ENCODE data around the gene KAZN.

Gene KAZN

DNA sequence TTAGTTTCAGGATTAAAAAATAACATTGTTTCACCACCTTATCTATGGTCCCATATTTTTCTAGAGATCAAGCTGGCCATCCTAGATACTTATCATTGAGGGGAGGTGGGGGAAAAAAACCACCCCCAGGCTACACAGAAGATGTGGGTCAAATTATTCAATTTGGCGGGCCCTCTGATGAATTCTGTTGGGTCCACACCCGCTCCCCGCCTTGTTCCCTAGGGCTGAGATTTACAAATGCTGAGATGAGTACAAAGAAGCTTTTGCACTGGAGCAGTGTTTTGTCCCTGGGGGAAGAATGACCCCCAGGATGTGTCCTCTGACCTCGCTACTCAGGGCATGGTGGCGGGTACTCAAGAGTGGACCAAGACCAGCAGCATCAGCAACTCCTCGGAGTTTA, 308.2 kb downstream of the KAZN start:
- in situ Hi-C loops (cut with MboI; ENCODE audit: low sequenced_read_pairs, unreplicated experiment), result no loop called here
- no peak for TF ChIP-seq CTCF (IDR thresholded peaks at IDR 0.05; ENCODE audit: borderline replicate concordance, control extremely low read depth, extremely low read depth, insufficient read depth, missing control alignments)
- no peak for DNase-seq (ENCODE audit: low spot score)

DNA sequence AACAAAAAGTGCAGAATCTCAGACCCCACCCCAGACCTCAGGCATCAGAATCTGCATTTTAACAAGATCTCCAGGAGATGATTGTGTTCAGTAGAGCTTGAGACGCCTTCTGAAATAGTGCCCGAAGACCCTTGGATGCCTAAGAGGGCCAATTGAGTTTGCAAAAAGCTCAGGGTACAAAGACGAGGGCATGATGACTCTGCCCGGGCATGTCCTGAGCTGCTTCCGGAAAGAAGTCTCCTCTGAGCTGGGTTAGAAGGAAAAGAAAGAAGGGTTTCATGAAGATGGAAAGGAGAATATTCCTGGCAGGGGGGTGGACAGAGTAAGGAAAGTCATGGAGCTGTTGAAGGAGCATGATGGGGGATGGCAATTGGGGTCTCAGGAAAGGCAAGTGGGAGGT, 308.9 kb downstream of the KAZN start:
- no peak for DNase-seq (ENCODE audit: low spot score)
- in situ Hi-C loops (cut with MboI; ENCODE audit: low sequenced_read_pairs, unreplicated experiment), result no loop called here
- no peak for TF ChIP-seq CTCF (IDR thresholded peaks at IDR 0.05; ENCODE audit: borderline replicate concordance, control extremely low read depth, extremely low read depth, insufficient read depth, missing control alignments)

DNA sequence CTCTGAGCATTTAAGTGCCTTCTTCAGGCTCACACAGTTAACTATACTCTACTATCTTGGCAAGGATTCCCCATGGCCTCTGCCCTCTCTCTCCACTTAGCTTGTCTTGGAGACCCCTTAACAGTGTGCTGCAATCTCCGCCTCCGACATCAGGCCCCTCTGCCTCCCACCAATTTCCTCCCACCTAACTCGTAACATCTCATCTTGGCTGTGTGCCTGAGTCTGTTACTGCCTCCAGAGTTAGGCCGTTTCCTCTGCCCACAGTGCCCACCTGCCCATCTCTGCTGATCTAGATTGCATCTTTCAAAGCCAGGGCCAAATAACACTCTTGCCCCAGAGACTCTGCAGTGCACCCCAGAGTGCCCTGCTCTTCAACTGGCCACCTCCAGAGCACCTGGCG, 310.8 kb downstream of the KAZN start:
- no peak for DNase-seq (ENCODE audit: low spot score)
- TF ChIP-seq CTCF (IDR thresholded peaks at IDR 0.05; ENCODE audit: borderline replicate concordance, control extremely low read depth, extremely low read depth, insufficient read depth, missing control alignments), result no peak
- in situ Hi-C loops (cut with MboI; ENCODE audit: low sequenced_read_pairs, unreplicated experiment), result no loop called here

- DNase-seq (ENCODE audit: low spot score), result no peak
- TF ChIP-seq CTCF (IDR thresholded peaks at IDR 0.05; ENCODE audit: borderline replicate concordance, control extremely low read depth, extremely low read depth, insufficient read depth, missing control alignments), result no peak
- in situ Hi-C loops (cut with MboI; ENCODE audit: low sequenced_read_pairs, unreplicated experiment), result no loop called here
These were observed 311.5 kb downstream of the KAZN start for GRCh38 chr1:14909920-14910460.

DNA sequence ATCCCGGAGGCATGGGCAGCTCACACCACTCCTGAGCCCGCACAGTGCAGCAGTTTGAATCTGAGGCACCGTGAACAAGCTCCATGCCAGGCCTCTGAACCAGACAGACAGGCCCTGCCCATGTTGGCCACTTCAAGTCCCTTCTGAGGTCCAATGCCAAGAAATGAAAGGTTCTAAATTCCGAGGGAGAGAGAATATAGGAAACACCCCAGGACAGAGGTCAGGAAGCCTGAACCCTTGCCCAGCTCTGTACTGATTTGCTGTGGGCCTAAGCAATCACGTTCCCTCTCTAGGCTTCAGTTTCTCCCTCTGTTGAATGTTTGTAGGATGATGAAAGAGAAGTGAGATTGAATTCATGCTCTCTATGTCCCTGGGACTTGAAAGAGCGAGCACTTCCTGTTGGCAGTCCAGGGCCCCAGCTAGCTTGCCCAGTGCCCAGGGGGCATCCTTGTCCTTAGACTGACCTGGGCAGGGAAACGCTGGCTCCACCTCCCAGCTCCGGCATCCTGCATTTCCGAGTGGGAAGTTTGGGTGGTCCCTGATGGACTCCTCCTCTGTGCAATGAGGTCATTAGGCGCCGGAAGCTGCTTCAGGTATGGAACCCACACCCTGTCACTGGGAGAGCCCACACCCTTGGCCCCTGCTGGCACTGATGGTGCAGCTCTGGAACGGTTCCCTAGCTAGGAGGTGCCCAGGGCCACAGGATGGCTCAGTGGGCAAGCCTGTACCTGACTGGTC, 312.7 kb downstream of the KAZN start:
- in situ Hi-C loops (cut with MboI; ENCODE audit: low sequenced_read_pairs, unreplicated experiment), result no loop called here
- TF ChIP-seq CTCF (IDR thresholded peaks at IDR 0.05; ENCODE audit: borderline replicate concordance, control extremely low read depth, extremely low read depth, insufficient read depth, missing control alignments), result no peak
- no peak for DNase-seq (ENCODE audit: low spot score)

DNA sequence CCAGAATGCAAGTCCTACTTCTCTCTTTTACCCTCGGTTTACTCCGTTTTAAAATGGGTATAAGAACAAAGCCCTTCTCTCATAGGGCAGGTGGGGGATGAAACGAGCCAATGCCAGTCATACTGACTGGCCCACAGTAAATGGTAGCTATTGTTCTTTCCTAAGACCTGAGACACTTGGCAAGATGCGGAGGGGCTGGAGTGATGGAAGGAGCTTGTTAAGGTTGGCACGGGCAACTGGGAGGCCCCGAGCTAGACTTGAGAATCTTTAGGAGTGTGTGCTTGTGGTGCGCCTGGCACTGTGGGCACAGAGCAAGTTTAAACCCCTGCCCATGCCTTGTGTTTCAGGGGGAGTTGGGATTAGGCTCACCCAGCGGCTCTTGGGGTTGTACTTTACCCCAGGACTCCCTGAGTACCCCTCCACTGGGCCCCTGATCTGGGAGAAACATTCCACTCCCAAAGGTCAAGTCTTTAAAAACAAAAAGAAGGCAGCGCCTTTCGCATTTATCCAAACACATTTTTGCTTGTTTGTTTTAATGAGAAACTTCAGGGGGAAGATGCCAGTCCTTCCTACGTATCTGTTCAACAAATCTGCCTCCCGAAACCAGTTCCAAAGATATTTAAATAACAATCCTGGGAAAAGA, 314.5 kb downstream of the KAZN start:
- in situ Hi-C loops (cut with MboI; ENCODE audit: low sequenced_read_pairs, unreplicated experiment), result no loop called here
- no peak for DNase-seq (ENCODE audit: low spot score)
- TF ChIP-seq CTCF (IDR thresholded peaks at IDR 0.05; ENCODE audit: borderline replicate concordance, control extremely low read depth, extremely low read depth, insufficient read depth, missing control alignments), result no peak
